ENCODE results near the gene BBX. TPM values are rescaled to one million over a fixed set of nuclear protein-coding genes. Genes with fewer than 3 reads are reported as not detected.

The BBX gene
- total RNA-seq, 1 donor from 2014 or later: 39.5 TPM

DNA sequence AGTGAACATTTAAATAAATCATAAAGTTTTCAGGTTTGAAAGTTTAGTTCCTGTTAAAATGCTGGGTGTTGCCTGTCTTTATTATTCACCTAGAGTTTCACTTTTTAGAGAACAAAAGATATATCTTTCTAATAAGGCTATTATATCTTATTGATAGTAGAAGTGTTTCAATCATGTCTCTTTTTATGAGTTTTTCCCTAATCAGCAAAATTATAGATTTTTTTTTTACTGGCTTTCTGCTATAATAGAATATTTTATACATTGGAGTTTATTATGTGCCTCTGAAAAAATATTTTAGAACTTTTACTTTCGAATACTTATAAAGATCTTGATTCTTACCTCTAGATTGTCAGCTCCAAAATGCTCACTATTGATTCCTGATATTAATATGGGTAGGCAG lies 131.5 kb downstream of the BBX start:
- no peak overlapping the region for H3K4me3 ChIP-seq
- H3K4me1 ChIP-seq: peaks cover 13% of the 10 kb centered on the region
- H3K27me3 ChIP-seq: no peaks in the 10 kb centered on the region
- intact Hi-C loops (cut with DNase I): no loop called here
- no peaks in the 10 kb centered on the region for H3K9me3 ChIP-seq
- no peak overlapping the region for H3K27ac ChIP-seq
- H3K36me3 ChIP-seq: no peaks in the 10 kb centered on the region
- TF ChIP-seq, protein P1, sequence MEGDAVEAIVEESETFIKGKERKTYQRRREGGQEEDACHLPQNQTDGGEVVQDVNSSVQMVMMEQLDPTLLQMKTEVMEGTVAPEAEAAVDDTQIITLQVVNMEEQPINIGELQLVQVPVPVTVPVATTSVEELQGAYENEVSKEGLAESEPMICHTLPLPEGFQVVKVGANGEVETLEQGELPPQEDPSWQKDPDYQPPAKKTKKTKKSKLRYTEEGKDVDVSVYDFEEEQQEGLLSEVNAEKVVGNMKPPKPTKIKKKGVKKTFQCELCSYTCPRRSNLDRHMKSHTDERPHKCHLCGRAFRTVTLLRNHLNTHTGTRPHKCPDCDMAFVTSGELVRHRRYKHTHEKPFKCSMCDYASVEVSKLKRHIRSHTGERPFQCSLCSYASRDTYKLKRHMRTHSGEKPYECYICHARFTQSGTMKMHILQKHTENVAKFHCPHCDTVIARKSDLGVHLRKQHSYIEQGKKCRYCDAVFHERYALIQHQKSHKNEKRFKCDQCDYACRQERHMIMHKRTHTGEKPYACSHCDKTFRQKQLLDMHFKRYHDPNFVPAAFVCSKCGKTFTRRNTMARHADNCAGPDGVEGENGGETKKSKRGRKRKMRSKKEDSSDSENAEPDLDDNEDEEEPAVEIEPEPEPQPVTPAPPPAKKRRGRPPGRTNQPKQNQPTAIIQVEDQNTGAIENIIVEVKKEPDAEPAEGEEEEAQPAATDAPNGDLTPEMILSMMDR (IDR thresholded peaks at IDR 0.05): no peak
- no peak for TF ChIP-seq POLR2A (IDR thresholded peaks at IDR 0.05)
- no peak for TF ChIP-seq POLR2AphosphoS5 (IDR thresholded peaks at IDR 0.05; ENCODE audit: insufficient read depth in 1 of 2, low read depth in 1 of 2)
- DNase-seq (ENCODE audit: extremely low spot score in 2 of 2): no peak

DNA sequence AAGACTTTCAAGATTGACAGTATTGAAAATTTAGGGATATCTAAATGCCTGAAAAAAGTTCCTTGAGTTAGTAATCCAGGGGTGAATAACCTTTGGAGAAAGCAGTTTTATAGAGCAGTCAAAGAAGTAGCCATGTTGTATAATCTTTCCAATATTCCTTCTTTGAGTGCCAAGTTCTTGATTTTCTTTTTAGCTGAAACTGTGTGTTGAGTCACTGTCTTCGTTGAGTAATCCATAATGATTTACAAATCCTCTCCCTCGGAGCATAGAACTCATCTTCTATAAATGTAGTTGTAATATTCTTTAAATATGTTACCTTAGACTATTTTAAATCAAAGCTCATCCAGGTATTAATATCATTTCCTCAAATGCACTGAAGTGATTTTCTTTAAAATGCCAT lies 135.2 kb downstream of the BBX start:
- Histone ChIP-seq H3K27ac (no peak overlapping the region), H3K4me1 (peaks cover 22% of the 10 kb centered on the region), H3K4me3 (no peak overlapping the region), H3K27me3 (no peaks in the 10 kb centered on the region), H3K9me3 (no peaks in the 10 kb centered on the region), H3K36me3 (no peaks in the 10 kb centered on the region)
- DNase-seq (ENCODE audit: extremely low spot score in 2 of 2): no peak
- TF ChIP-seq, protein P1 (IDR thresholded peaks at IDR 0.05): no peak
- TF ChIP-seq POLR2AphosphoS5 (IDR thresholded peaks at IDR 0.05; ENCODE audit: insufficient read depth in 1 of 2, low read depth in 1 of 2) (no peak), POLR2A (IDR thresholded peaks at IDR 0.05) (no peak)
- intact Hi-C loops (cut with DNase I): no loop called here

DNA sequence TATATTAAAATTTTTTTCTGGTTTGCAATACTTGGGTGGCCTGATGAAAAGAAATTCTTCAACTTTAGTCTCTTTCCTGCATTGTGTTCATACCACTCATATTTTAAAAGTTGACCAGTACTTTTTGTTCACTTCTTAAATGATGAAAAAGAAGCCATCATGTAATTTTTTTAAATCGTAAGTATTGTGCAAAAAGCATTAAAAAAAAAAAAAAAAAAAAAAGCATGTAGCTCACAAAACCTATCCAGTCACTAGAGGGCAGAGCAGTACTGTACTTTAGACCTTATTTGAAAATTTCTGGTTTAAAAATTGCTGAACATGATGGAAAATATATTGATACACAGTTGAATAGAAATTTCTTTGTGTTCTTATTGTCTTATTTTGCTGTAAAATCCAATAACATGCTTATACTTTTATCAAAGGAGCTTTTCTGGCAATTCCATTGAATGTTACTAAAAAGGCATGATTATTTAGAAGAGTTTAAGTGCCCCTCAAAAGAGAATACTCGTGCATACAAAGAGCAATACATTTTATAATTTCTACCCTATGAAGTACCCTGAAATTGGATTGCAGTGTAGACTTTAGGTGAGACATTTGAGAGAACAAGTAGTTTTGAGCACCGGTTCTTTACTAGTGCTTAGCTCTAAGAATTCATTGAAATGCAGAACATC lies 137.7 kb downstream of the BBX start:
- H3K36me3 ChIP-seq: no peaks in the 10 kb centered on the region
- intact Hi-C loops (cut with DNase I): no loop called here
- no peak for TF ChIP-seq POLR2A (IDR thresholded peaks at IDR 0.05)
- TF ChIP-seq, protein P1 (IDR thresholded peaks at IDR 0.05): peak in 2 of 3 experiments; percentile 38 to 44
- TF ChIP-seq POLR2AphosphoS5 (IDR thresholded peaks at IDR 0.05; ENCODE audit: insufficient read depth in 1 of 2, low read depth in 1 of 2): no peak
- H3K9me3 ChIP-seq: no peaks in the 10 kb centered on the region
- no peak for DNase-seq (ENCODE audit: extremely low spot score in 2 of 2)
- no peak overlapping the region for H3K4me3 ChIP-seq
- H3K27me3 ChIP-seq: no peaks in the 10 kb centered on the region
- H3K27ac ChIP-seq: no peak overlapping the region
- H3K4me1 ChIP-seq: peaks cover 22% of the 10 kb centered on the region

DNA sequence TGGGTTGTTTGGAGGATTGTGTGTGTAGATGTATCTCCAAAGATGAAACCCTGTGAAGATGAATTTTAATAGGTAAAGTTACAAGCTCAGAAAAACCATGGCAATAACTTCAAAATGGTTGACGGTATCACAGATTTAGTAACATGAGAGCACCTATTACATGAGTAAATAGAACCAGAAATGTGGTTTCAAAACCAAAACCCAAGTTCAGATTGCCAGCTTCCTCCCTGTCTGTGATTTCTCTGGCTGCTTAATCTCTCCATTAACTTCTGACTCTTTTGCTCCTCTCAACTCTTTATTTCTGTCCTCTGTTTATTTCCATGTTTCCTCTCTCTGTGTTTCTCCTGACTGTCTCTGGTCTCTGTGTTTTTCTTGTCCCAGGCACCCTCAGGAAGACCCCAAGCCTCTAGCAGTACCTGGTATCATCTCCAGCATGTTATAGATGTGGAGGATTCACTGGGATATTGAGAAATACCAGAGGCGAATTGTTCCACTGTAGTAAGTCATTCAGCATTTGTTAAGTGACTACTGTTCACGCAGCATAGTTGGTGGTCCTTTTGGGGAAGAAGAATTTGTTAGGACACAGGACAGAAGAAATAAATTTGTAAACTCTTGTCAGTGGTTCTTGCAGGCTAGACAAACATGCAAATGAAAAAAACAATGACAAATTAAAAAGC lies 138.8 kb downstream of the BBX start:
- H3K4me3 ChIP-seq: no peak overlapping the region
- no peaks in the 10 kb centered on the region for H3K36me3 ChIP-seq
- intact Hi-C loops (cut with DNase I): no loop called here

More for the DNA sequence above, 138.8 kb downstream of the BBX start:
- Histone ChIP-seq H3K9me3 (no peaks in the 10 kb centered on the region), H3K27ac (no peak overlapping the region), H3K4me1 (peaks cover 22% of the 10 kb centered on the region), H3K27me3 (no peaks in the 10 kb centered on the region)
- DNase-seq (ENCODE audit: extremely low spot score in 2 of 2): no peak
- TF ChIP-seq POLR2AphosphoS5 (IDR thresholded peaks at IDR 0.05; ENCODE audit: insufficient read depth in 1 of 2, low read depth in 1 of 2) (no peak), POLR2A (IDR thresholded peaks at IDR 0.05) (no peak)
- TF ChIP-seq, protein P1 (IDR thresholded peaks at IDR 0.05): no peak

Data from vagina (tissue), 2 donors.